ENCODE measurements around the gene PRDM16. TPM values are rescaled to one million over a fixed set of nuclear protein-coding genes. Genes with fewer than 3 reads are reported as not detected.

Gene PRDM16
- total and polyA plus RNA-seq, 2 of the 8 experiments (the other 6 are each of a cell fraction or from before 2014, with no cell fraction given) = 0.39 to 0.43 TPM

DNA sequence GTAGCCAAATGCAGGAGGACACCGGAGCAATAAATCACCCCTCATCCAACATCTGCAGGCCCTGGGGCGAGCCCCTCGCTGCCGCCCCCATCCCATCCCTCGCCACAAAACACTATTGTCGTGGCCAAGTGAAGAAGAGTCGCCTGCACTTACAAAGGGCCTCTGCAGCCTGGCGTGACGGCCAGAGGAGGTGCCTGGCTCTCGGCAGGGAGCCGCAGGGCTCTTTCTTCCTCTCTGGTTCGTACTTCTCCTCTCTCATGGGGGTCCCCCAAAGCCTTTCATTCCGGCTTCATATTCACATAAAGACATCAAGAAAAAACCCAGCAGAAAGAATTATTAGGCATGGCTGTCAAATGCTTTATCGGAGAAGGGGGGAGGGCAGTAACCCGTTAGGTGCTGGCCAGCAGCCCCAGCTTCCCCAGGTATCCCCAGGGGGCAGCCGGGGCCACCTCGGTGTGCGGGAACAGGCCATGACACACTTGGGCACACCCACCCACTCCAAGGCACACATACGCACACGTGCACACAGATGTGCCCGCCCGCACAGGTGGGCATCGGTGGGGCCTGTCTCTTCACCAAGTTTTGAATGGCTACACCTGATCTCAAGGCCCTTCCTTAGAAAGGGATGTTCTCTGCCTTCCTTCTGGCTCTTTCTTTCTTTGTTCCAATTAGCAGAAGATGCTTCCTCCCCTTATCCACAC, 149.1 kb downstream of the PRDM16 start:
- H3K9me3 ChIP-seq (ENCODE audit: insufficient read depth in 2 of 2, low read depth in 1 of 2, low read length in 1 of 2) = no peaks in the 10 kb centered on the region
- H4K20me1 ChIP-seq (replicated peaks in 1 of 2; ENCODE audit: control insufficient read depth in 1 of 2, insufficient read depth in 2 of 2, low read length in 2 of 2) = no peaks in the 10 kb centered on the region
- DNase-seq (ENCODE audit: low read depth in 1 of 2, low spot score in 2 of 2) (no peak), FAIRE-seq (no peak)
- WGBS, 2 experiments (ENCODE audit: extremely low coverage in 1 of 2, insufficient coverage in 1 of 2, insufficient read length in 1 of 2, insufficient replicate concordance in 2 of 2, low coverage in 1 of 2, low lambda C conversion rate in 2 of 2, missing lambda C conversion rate in 1 of 2) = 86% methylated on average over 19 of the region's 23 CpGs; no CpG with 5 or more reads in 1 of the 2 experiments
- no peak overlapping the region for H3K14ac ChIP-seq (ENCODE audit: insufficient read length)
- no peak overlapping the region for H2BK20ac ChIP-seq (ENCODE audit: low read length)
- no peak overlapping the region for H2BK5ac ChIP-seq (ENCODE audit: low read depth, low read length)
- peaks cover 0 to 7% (median 4%) of the 10 kb centered on the region in 4 experiments; a peak in 4 of 7 replicates for H3K4me1 ChIP-seq (replicated peaks in 1 of 4; ENCODE audit: control insufficient read depth in 3 of 4, insufficient read depth in 4 of 4, low read length in 3 of 4)
- no peak overlapping the region for H2AK5ac ChIP-seq (ENCODE audit: low read depth, low read length)
- no peaks in the 10 kb centered on the region for H3K79me2 ChIP-seq (ENCODE audit: control insufficient read depth in 1 of 2, insufficient read depth in 2 of 2, low read length in 2 of 2)
- no peak overlapping the region for H3K4ac ChIP-seq (replicated peaks; ENCODE audit: insufficient read length, low read depth, low read length)
- no peaks in the 10 kb centered on the region for H3K36me3 ChIP-seq (ENCODE audit: control insufficient read depth in 2 of 4, insufficient read depth in 4 of 4, low read length in 3 of 4)
- H3K79me1 ChIP-seq (ENCODE audit: low read depth, low read length) = no peaks in the 10 kb centered on the region
- POLR2A ChIA-PET (ENCODE audit: partially characterized antibody) = no interaction called here
- H3K4me3 ChIP-seq (ENCODE audit: extremely low read depth in 1 of 4, insufficient read depth in 2 of 4, low read depth in 3 of 4, low read length in 4 of 4) = no peak overlapping the region
- no peak overlapping the region for H3K27ac ChIP-seq (ENCODE audit: low read depth, low read length)
- no peaks in the 10 kb centered on the region for H3K27me3 ChIP-seq (replicated peaks in 1 of 4; ENCODE audit: control insufficient read depth in 3 of 4, extremely low read depth in 1 of 4, insufficient read depth in 3 of 4, low read length in 3 of 4)
- H2BK15ac ChIP-seq (ENCODE audit: low read length) = no peak overlapping the region
- H2BK12ac ChIP-seq (ENCODE audit: low read depth, low read length) = no peak overlapping the region
- no peak overlapping the region for H4K8ac ChIP-seq (ENCODE audit: extremely low read depth, insufficient read depth, low read length)
- H3K18ac ChIP-seq (ENCODE audit: extremely low read depth, low read length) = no peak overlapping the region
- H2BK120ac ChIP-seq (replicated peaks; ENCODE audit: low read depth, low read length) = no peak overlapping the region
- no peak overlapping the region for H3K56ac ChIP-seq (replicated peaks; ENCODE audit: insufficient read length, low read depth, low read length)
- H3K4me2 ChIP-seq (ENCODE audit: insufficient read depth in 1 of 2, low read depth in 2 of 2, low read length in 2 of 2) = no peak overlapping the region
- H3K9ac ChIP-seq (replicated peaks in 1 of 4; ENCODE audit: extremely low read depth in 1 of 4, low read depth in 3 of 4, low read length in 3 of 4) = no peak overlapping the region
- H2AFZ ChIP-seq (ENCODE audit: low read length) = no peak overlapping the region
- no peak overlapping the region for H4K5ac ChIP-seq (ENCODE audit: insufficient read length, low read depth, low read length)
- CTCF ChIA-PET (ENCODE audit: partially characterized antibody) = interaction anchor here (1.4 to 1.7 kb wide), 2 partner anchors 48 to 206 kb away, joined by 4 to 6 read pairs; no protein-coding TSS in a partner anchor
- H3K23ac ChIP-seq (ENCODE audit: insufficient read length) = no peak overlapping the region
- H4K91ac ChIP-seq (replicated peaks; ENCODE audit: insufficient read length, low read length) = peak overlapping the region; percentile 67
- no peaks in the 10 kb centered on the region for H3K23me2 ChIP-seq (ENCODE audit: low read depth, low read length)
- no peak for TF ChIP-seq KDM5A (IDR thresholded peaks at IDR 0.05; ENCODE audit: low read length)
- TF ChIP-seq HDAC6 (IDR thresholded peaks at IDR 0.05; ENCODE audit: low read depth, low read length) = no peak
- TF ChIP-seq GTF2F1 (IDR thresholded peaks at IDR 0.05; ENCODE audit: borderline replicate concordance, low read depth, low read length) = no peak
- TF ChIP-seq CEBPB (IDR thresholded peaks at IDR 0.05; ENCODE audit: low read depth, low read length) = no peak
- no peak for TF ChIP-seq MAFK (IDR thresholded peaks at IDR 0.05; ENCODE audit: low read depth, low read length)
- no peak for TF ChIP-seq KDM4A (IDR thresholded peaks at IDR 0.05; ENCODE audit: low read depth, low read length, severe bottlenecking)
- TF ChIP-seq, protein P1, sequence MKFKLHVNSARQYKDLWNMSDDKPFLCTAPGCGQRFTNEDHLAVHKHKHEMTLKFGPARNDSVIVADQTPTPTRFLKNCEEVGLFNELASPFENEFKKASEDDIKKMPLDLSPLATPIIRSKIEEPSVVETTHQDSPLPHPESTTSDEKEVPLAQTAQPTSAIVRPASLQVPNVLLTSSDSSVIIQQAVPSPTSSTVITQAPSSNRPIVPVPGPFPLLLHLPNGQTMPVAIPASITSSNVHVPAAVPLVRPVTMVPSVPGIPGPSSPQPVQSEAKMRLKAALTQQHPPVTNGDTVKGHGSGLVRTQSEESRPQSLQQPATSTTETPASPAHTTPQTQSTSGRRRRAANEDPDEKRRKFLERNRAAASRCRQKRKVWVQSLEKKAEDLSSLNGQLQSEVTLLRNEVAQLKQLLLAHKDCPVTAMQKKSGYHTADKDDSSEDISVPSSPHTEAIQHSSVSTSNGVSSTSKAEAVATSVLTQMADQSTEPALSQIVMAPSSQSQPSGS (IDR thresholded peaks at IDR 0.05; ENCODE audit: low read length) = no peak
- TF ChIP-seq JUND (IDR thresholded peaks at IDR 0.05; ENCODE audit: low read length) = no peak
- no peak for TF ChIP-seq SP4 (IDR thresholded peaks at IDR 0.05; ENCODE audit: low read length)
- TF ChIP-seq BCL11A (IDR thresholded peaks at IDR 0.05; ENCODE audit: low read depth in 2 of 2, low read length in 2 of 2) = no peak
- no peak for TF ChIP-seq EZH2 (IDR thresholded peaks at IDR 0.05; ENCODE audit: low read depth, low read length, severe bottlenecking)
- no peak for TF ChIP-seq SIX5 (IDR thresholded peaks at IDR 0.05; ENCODE audit: low read depth, low read length)

Measured in H1 (cell line).